Measurements from ENCODE around the gene RBKS. TPM values are rescaled to one million over a fixed set of nuclear protein-coding genes. Genes with fewer than 3 reads are reported as not detected.
A peak's percentile ranks its signal among the peaks of the same experiment; 100 is the strongest.

RBKS gene
- total and polyA plus RNA-seq, 2 of the 13 experiments (the other 11 are each of a cell fraction or from before 2014, with no cell fraction given), result 7.7 to 8.3 TPM

GRCh38 chr2:27754138-27754588 is 136.0 kb downstream of the RBKS start (continued):
- TF ChIP-seq ZNF597 (CRISPR knock-in tag; IDR thresholded peaks at IDR 0.05) (no peak), ZNF782 (CRISPR knock-in tag; IDR thresholded peaks at IDR 0.05; ENCODE audit: borderline replicate concordance) (no peak), SMAD1 (CRISPR knock-in tag; IDR thresholded peaks at IDR 0.05; ENCODE audit: borderline replicate concordance, low read depth) (no peak), ZNF20 (CRISPR knock-in tag; IDR thresholded peaks at IDR 0.05) (no peak), ZNF616 (CRISPR knock-in tag; IDR thresholded peaks at IDR 0.05; ENCODE audit: low read depth) (no peak), THYN1 (CRISPR knock-in tag; IDR thresholded peaks at IDR 0.05; ENCODE audit: borderline replicate concordance, low read depth) (no peak), ARID3A (IDR thresholded peaks at IDR 0.05; ENCODE audit: low read depth, low read length) (0 out of 2 replicates have a peak, but pooled peaks have one; percentile 39), KDM3A (CRISPR knock-in tag; IDR thresholded peaks at IDR 0.05; ENCODE audit: low read depth) (peak; percentile 53; the same call in 1 of the 2 replicates), AKAP8 (CRISPR knock-in tag; IDR thresholded peaks at IDR 0.05) (no peak), AGO1 (IDR thresholded peaks at IDR 0.05; ENCODE audit: low read depth, low read length, poor library complexity, severe bottlenecking) (no peak), ZBTB38 (CRISPR knock-in tag; IDR thresholded peaks at IDR 0.05) (no peak; the same call in 1 of the 2 replicates), ZMYM3 (CRISPR knock-in tag; IDR thresholded peaks at IDR 0.05) (peak; percentile 70; the same call in 1 of the 2 replicates), GPN1 (CRISPR knock-in tag; IDR thresholded peaks at IDR 0.05; ENCODE audit: borderline replicate concordance) (no peak), ZBTB4 (CRISPR knock-in tag; IDR thresholded peaks at IDR 0.05; ENCODE audit: borderline replicate concordance) (no peak), ZNF224 (CRISPR knock-in tag; IDR thresholded peaks at IDR 0.05) (no peak), FOXM1 (CRISPR knock-in tag; IDR thresholded peaks at IDR 0.05) (no peak), LBX2 (CRISPR knock-in tag; IDR thresholded peaks at IDR 0.05; ENCODE audit: borderline replicate concordance) (no peak), ELF3 (CRISPR knock-in tag; IDR thresholded peaks at IDR 0.05) (peak; percentile 63; the same call in 1 of the 2 replicates), U2AF1 (optimal IDR thresholded peaks at IDR 0.05; ENCODE audit: low read depth, low read length) (no peak), SP140L (CRISPR knock-in tag; IDR thresholded peaks at IDR 0.05; ENCODE audit: borderline replicate concordance) (0 out of 2 replicates have a peak, but pooled peaks have one; percentile 79), ZNF143 (CRISPR knock-in tag; IDR thresholded peaks at IDR 0.05) (no peak), ARNT2 (CRISPR knock-in tag; IDR thresholded peaks at IDR 0.05; ENCODE audit: low read depth) (no peak), DNMT1 (CRISPR knock-in tag; IDR thresholded peaks at IDR 0.05) (no peak), NFYC (CRISPR knock-in tag; IDR thresholded peaks at IDR 0.05) (no peak; the same call in 1 of the 2 replicates), SSRP1 (CRISPR knock-in tag; IDR thresholded peaks at IDR 0.05) (no peak), KDM2A (CRISPR knock-in tag; IDR thresholded peaks at IDR 0.05; ENCODE audit: borderline replicate concordance, low read depth) (peak; percentile 73; the same call in 1 of the 2 replicates)

Data from HepG2 (cell line).